OCI-LY1 (cell line): ENCODE measurements around the gene CCDC86.

Source experiments
- H2AFZ ChIP-seq: fragments of 200-600 bp; sonication (generic), shearing (Covaris generic); 2 replicates; pipeline ENCODE4 v1.6.0; 2014; ENCODE audit warnings: antibody characterized with exemption, mild to moderate bottlenecking, low read length
- H3F3A ChIP-seq: fragments of 200-600 bp; sonication (generic), shearing (Covaris generic); 2 replicates; pipeline ENCODE4 v1.6.0; 2014; ENCODE audit warnings: mild to moderate bottlenecking, antibody characterized with exemption, low read length, moderate library complexity; ENCODE audit not compliant: insufficient read depth
- H3K27ac ChIP-seq: fragments of 200-600 bp; sonication (generic); 2 replicates; pipeline ENCODE4 v1.5.1; 2014; ENCODE audit warnings: low read length, mixed run types, mild to moderate bottlenecking, low read depth; ENCODE audit not compliant: poor library complexity, severe bottlenecking
- H3K27me3 ChIP-seq: fragments of 200-600 bp; sonication (generic); 2 replicates; pipeline ENCODE4 v1.6.0; 2014; ENCODE audit warnings: antibody characterized with exemption, mild to moderate bottlenecking, low read length, moderate library complexity; ENCODE audit not compliant: insufficient read depth
- H3K36me3 ChIP-seq: fragments of 200-600 bp; sonication (generic); 2 replicates; pipeline ENCODE4 v1.6.1; 2014; ENCODE audit warnings: mild to moderate bottlenecking, antibody characterized with exemption, low read length, moderate library complexity, mixed read lengths; ENCODE audit not compliant: insufficient read depth
- H3K4me1 ChIP-seq: fragments of 200-600 bp; sonication (generic); 2 replicates; pipeline ENCODE4 v1.5.1; 2014; ENCODE audit warnings: mild to moderate bottlenecking, low read length, moderate library complexity; ENCODE audit not compliant: insufficient read depth, severe bottlenecking
- H3K4me2 ChIP-seq: fragments of 200-600 bp; sonication (generic), shearing (Covaris generic); 2 replicates; pipeline ENCODE4 v1.6.1; 2014; ENCODE audit warnings: low read length
- H3K4me3 ChIP-seq: fragments of 200-600 bp; sonication (generic); 2 replicates; pipeline ENCODE4 v1.5.1; 2014; ENCODE audit warnings: low read length, low read depth, mild to moderate bottlenecking, mixed read lengths; ENCODE audit not compliant: poor library complexity, severe bottlenecking
- H3K79me2 ChIP-seq: fragments of 200-600 bp; shearing (Covaris generic); 2 replicates; pipeline ENCODE4 v1.6.1; 2016; ENCODE audit warnings: mixed run types, low read length, mixed read lengths; ENCODE audit not compliant: insufficient read depth
- H3K9ac ChIP-seq: fragments of 200-600 bp; sonication (generic), shearing (Covaris generic); 2 replicates; pipeline ENCODE4 v1.6.1; 2014; ENCODE audit warnings: mild to moderate bottlenecking, low read length, mixed read lengths
- H3K9me2 ChIP-seq: fragments of 200-600 bp; sonication (generic), shearing (Covaris generic); 2 replicates; pipeline ENCODE4 v1.6.1; 2014; ENCODE audit warnings: low read depth, mild to moderate bottlenecking, low read length, mixed read lengths
- H3K9me3 ChIP-seq: fragments of 200-600 bp; shearing (Covaris generic); 2 replicates; pipeline ENCODE4 v1.6.1; 2014; ENCODE audit warnings: low read length, mixed read lengths
- H4K20me1 ChIP-seq: fragments of 200-600 bp; sonication (generic), shearing (Covaris generic); 2 replicates; pipeline ENCODE4 v1.6.0; 2016; ENCODE audit warnings: mild to moderate bottlenecking, low read length; ENCODE audit not compliant: insufficient read depth
- EZH2 ChIP-seq: fragments of 200-600 bp; sonication (generic), shearing (Covaris generic); IDR thresholded peaks from 2 replicates; pipeline ENCODE4 v1.8.0; 2017; ENCODE audit warnings: borderline replicate concordance, mixed run types, mild to moderate bottlenecking, antibody characterized with exemption, low read length, moderate library complexity, mixed read lengths
- TF ChIP-seq, protein P1 (sequence below): fragments of 200-600 bp; sonication (generic), shearing (Covaris generic); IDR thresholded peaks from 2 replicates; pipeline ENCODE4 v1.5.1; 2017; ENCODE audit warnings: mild to moderate bottlenecking, antibody characterized with exemption, low read length, moderate library complexity, mixed read lengths

CCDC86 gene

GRCh38 chr11:60855726-60856633 is 14.1 kb downstream of the CCDC86 start, which contains the start of gene PTGDR2:
PTGDR2 (minus strand) TSS chr11:60855950; CDS start chr11:60853722, 2,228 bp downstream.
- no peaks in the 10 kb centered on the region for H3K9me2 ChIP-seq
- H3F3A ChIP-seq = no peaks in the 10 kb centered on the region
- no peak within 1 kb of the TSS for H3K9ac ChIP-seq
- H3K27me3 ChIP-seq = no peaks in the 10 kb centered on the region
- H3K4me3 ChIP-seq = no peak within 1 kb of the TSS
- H3K27ac ChIP-seq = no peak within 1 kb of the TSS
- no peak within 1 kb of the TSS for H3K4me2 ChIP-seq
- TF ChIP-seq EZH2 = no peak
- TF ChIP-seq, protein P1, sequence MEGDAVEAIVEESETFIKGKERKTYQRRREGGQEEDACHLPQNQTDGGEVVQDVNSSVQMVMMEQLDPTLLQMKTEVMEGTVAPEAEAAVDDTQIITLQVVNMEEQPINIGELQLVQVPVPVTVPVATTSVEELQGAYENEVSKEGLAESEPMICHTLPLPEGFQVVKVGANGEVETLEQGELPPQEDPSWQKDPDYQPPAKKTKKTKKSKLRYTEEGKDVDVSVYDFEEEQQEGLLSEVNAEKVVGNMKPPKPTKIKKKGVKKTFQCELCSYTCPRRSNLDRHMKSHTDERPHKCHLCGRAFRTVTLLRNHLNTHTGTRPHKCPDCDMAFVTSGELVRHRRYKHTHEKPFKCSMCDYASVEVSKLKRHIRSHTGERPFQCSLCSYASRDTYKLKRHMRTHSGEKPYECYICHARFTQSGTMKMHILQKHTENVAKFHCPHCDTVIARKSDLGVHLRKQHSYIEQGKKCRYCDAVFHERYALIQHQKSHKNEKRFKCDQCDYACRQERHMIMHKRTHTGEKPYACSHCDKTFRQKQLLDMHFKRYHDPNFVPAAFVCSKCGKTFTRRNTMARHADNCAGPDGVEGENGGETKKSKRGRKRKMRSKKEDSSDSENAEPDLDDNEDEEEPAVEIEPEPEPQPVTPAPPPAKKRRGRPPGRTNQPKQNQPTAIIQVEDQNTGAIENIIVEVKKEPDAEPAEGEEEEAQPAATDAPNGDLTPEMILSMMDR = no peak
- H4K20me1 ChIP-seq = no peaks in the 10 kb centered on the region
- peaks cover 11% of the 10 kb centered on the region for H3K36me3 ChIP-seq
- H3K9me3 ChIP-seq = no peaks in the 10 kb centered on the region
- H3K4me1 ChIP-seq = peaks cover 4% of the 10 kb centered on the region
- no peak within 1 kb of the TSS for H2AFZ ChIP-seq
- no peaks in the 10 kb centered on the region for H3K79me2 ChIP-seq

DNA sequence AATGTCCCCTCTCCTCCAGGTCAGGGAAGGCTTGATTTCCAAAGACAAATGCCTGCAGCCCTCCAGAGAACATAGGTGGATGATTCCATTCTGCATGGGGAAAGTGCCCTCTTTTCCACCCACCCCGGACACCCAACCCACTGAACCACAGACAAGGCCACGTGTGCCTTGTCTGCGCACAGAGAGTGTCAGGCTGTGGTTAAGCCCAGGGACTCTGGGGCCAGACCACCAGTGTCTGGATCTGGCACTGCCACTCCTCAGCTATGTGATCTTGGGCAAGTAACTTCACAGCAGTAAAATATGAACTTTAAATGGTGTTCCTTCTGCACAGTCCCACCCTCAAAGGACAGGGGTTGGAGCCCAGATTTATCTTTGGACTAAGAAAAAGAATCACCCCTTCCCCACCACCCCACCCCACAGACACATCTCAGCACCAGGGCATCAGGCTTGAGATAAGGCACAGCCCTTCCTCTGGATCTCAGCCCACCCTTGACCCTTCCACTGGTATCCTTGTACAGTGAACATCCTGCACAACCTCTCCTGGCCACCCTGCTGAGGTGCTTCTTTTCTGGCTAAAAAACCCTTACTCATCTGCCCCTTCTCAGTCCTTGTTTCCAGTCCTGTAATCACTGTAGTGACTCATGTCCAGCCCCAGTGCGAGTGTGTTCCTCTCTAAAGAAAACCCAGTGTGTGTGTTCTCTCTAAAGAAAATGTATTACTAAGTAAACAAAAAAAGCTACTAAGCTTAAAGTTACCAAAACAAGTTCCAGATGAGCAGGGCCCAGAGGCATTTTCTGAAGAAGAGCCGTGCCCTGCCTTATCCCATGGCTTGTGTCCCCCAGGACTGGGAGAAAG is 15.7 kb downstream of the CCDC86 start:
- Histone ChIP-seq H3K36me3 (peaks cover 1% of the 10 kb centered on the region; the same call in 1 of the 2 replicates), H2AFZ (no peak overlapping the region), H3K79me2 (no peaks in the 10 kb centered on the region), H3K4me2 (no peak overlapping the region), H3K9me3 (no peaks in the 10 kb centered on the region), H3K27ac (no peak overlapping the region), H4K20me1 (no peaks in the 10 kb centered on the region), H3F3A (no peaks in the 10 kb centered on the region), H3K4me1 (peaks cover 4% of the 10 kb centered on the region), H3K27me3 (peaks cover 4% of the 10 kb centered on the region; the same call in 1 of the 2 replicates), H3K9ac (no peak overlapping the region), H3K4me3 (no peak overlapping the region), H3K9me2 (no peaks in the 10 kb centered on the region)
- TF ChIP-seq, protein P1 = no peak
- TF ChIP-seq EZH2 = no peak

- Histone ChIP-seq H3K36me3 (no peaks in the 10 kb centered on the region), H3K27me3 (peaks cover 4% of the 10 kb centered on the region; the same call in 1 of the 2 replicates), H3K79me2 (no peaks in the 10 kb centered on the region), H3K4me3 (no peak overlapping the region), H4K20me1 (no peaks in the 10 kb centered on the region), H3K9me3 (no peaks in the 10 kb centered on the region), H3K4me2 (no peak overlapping the region), H2AFZ (no peak overlapping the region), H3K9ac (no peak overlapping the region), H3K9me2 (no peaks in the 10 kb centered on the region), H3K4me1 (peaks cover 4% of the 10 kb centered on the region), H3K27ac (no peak overlapping the region), H3F3A (no peaks in the 10 kb centered on the region)
- TF ChIP-seq EZH2 = no peak
- TF ChIP-seq, protein P1 = no peak
Observed at GRCh38 chr11:60858236-60858635, 16.3 kb downstream of the CCDC86 start.
